Measurements from ENCODE around the gene RASGRP4.

RASGRP4 gene

GRCh38 chr19:38421856-38422255 lies 4.2 kb downstream of the RASGRP4 start:
- in situ Hi-C loops (cut with MboI; ENCODE audit: low pct_unique_long_range_greater_than_20kb, low sequenced_read_pairs, unreplicated experiment): loop anchor here (25.0 kb wide), 1 partner anchor 515 kb away; the partner anchor contains the start of genes MRPS12 and SARS2
- no peak for DNase-seq (ENCODE audit: low spot score)
- no peak for TF ChIP-seq CTCF (IDR thresholded peaks at IDR 0.05; ENCODE audit: extremely low read depth, insufficient read depth, missing control alignments)

- no peak for DNase-seq (ENCODE audit: low spot score)
- TF ChIP-seq CTCF (IDR thresholded peaks at IDR 0.05; ENCODE audit: extremely low read depth, insufficient read depth, missing control alignments): no peak
- in situ Hi-C loops (cut with MboI; ENCODE audit: low pct_unique_long_range_greater_than_20kb, low sequenced_read_pairs, unreplicated experiment): loop anchor here (25.0 kb wide), 1 partner anchor 516 kb away; the partner anchor contains the start of genes MRPS12 and SARS2
These were observed 5.1 kb downstream of the RASGRP4 start for GRCh38 chr19:38420935-38421334.

- TF ChIP-seq CTCF (IDR thresholded peaks at IDR 0.05; ENCODE audit: extremely low read depth, insufficient read depth, missing control alignments): no peak
- in situ Hi-C loops (cut with MboI; ENCODE audit: low pct_unique_long_range_greater_than_20kb, low sequenced_read_pairs, unreplicated experiment): loop anchor here (25.0 kb wide), 1 partner anchor 519 kb away; the partner anchor contains the start of genes MRPS12 and SARS2
- peak; percentile 56 for DNase-seq (ENCODE audit: low spot score)
These were observed 8.2 kb downstream of the RASGRP4 start for GRCh38 chr19:38417544-38418506.

- no peak for TF ChIP-seq CTCF (IDR thresholded peaks at IDR 0.05; ENCODE audit: extremely low read depth, insufficient read depth, missing control alignments)
- no peak for DNase-seq (ENCODE audit: low spot score)
- in situ Hi-C loops (cut with MboI; ENCODE audit: low pct_unique_long_range_greater_than_20kb, low sequenced_read_pairs, unreplicated experiment): loop anchor here (25.0 kb wide), 1 partner anchor 520 kb away; the partner anchor contains the start of genes MRPS12 and SARS2
These were observed 8.9 kb downstream of the RASGRP4 start for GRCh38 chr19:38417146-38417543.

GRCh38 chr19:38413416-38413815 lies 12.6 kb downstream of the RASGRP4 start:
- no peak for TF ChIP-seq CTCF (IDR thresholded peaks at IDR 0.05; ENCODE audit: extremely low read depth, insufficient read depth, missing control alignments)
- in situ Hi-C loops (cut with MboI; ENCODE audit: low pct_unique_long_range_greater_than_20kb, low sequenced_read_pairs, unreplicated experiment): loop anchor here (25.0 kb wide), 1 partner anchor 524 kb away; the partner anchor contains the start of genes MRPS12 and SARS2
- DNase-seq (ENCODE audit: low spot score): no peak

GRCh38 chr19:38412961-38413360 lies 13.1 kb downstream of the RASGRP4 start:
- in situ Hi-C loops (cut with MboI; ENCODE audit: low pct_unique_long_range_greater_than_20kb, low sequenced_read_pairs, unreplicated experiment): loop anchor here (25.0 kb wide), 1 partner anchor 524 kb away; the partner anchor contains the start of genes MRPS12 and SARS2
- DNase-seq (ENCODE audit: low spot score): no peak
- TF ChIP-seq CTCF (IDR thresholded peaks at IDR 0.05; ENCODE audit: extremely low read depth, insufficient read depth, missing control alignments): no peak

Data from GM13977 (cell line).